IMR-90 (cell line): ENCODE data around the gene F10. TPM values are rescaled to one million over a fixed set of nuclear protein-coding genes. Genes with fewer than 3 reads are reported as not detected.

Experiments used
- ATAC-seq: fragments of 200-7000 bp; cut with Tn5 transposase; 2 replicates; pipeline ENCODE4 v1.9.1; 2020; ENCODE audit warnings: low read depth, mild to moderate bottlenecking, moderate library complexity
- BruUV-seq: library from RNA; stranded (reverse); fragments of 400-500 nt; replicated peaks from 2 replicates; lab custom pipeline; 2021; lab: Mats Ljungman, UMichigan
- CTCF ChIA-PET: fragments of 300-600 bp; formaldehyde crosslinking; extraction: SDS; loops from one replicate; lab custom pipeline; 2021; ENCODE audit warnings: antibody characterized with exemption; lab: Yijun Ruan, JAX
- POLR2A ChIA-PET: fragments of 300-600 bp; sonication (Branson Sonifier 250); formaldehyde crosslinking; loops from one replicate; lab custom pipeline; 2022; ENCODE audit warnings: antibody characterized with exemption; ENCODE audit not compliant: unreplicated experiment; lab: Charles Lee
- DNase-seq: peaks from one replicate; pipeline ENCODE4 v3.0.0; 2013
- H2AFZ ChIP-seq: replicated peaks from 2 replicates; pipeline ENCODE3; 2013; ENCODE audit warnings: low read length, mild to moderate bottlenecking; ENCODE audit not compliant: poor library complexity
- H2AK5ac ChIP-seq: 2 replicates; pipeline ENCODE4 v1.6.1; 2013; ENCODE audit warnings: low read depth, low read length, inconsistent platforms
- H2AK9ac ChIP-seq: replicated peaks from 2 replicates; pipeline ENCODE3; 2013; ENCODE audit warnings: mild to moderate bottlenecking, low read depth, low read length, moderate library complexity; ENCODE audit not compliant: poor library complexity
- H2BK120ac ChIP-seq: 2 replicates; pipeline ENCODE4 v1.6.1; 2013; ENCODE audit warnings: low read depth, low read length, inconsistent platforms
- H2BK15ac ChIP-seq: 3 replicates; pipeline ENCODE4 v1.6.1; 2013; ENCODE audit warnings: low read depth, low read length, inconsistent platforms
- H2BK20ac ChIP-seq: 2 replicates; pipeline ENCODE4 v1.6.1; 2013; ENCODE audit warnings: low read depth, mild to moderate bottlenecking, inconsistent platforms, low read length, moderate library complexity
- H2BK5ac ChIP-seq: 2 replicates; pipeline ENCODE4 v1.6.1; 2013; ENCODE audit warnings: mild to moderate bottlenecking, low read depth, low read length, inconsistent platforms; ENCODE audit not compliant: poor library complexity, severe bottlenecking
- H3K14ac ChIP-seq: replicated peaks from 2 replicates; pipeline ENCODE4 v1.6.1; 2013; ENCODE audit warnings: low read depth, low read length, inconsistent platforms
- H3K18ac ChIP-seq: 2 replicates; pipeline ENCODE4 v1.6.1; 2013; ENCODE audit warnings: low read depth, low read length, control low read depth
- H3K23ac ChIP-seq: 2 replicates; pipeline ENCODE4 v1.6.1; 2013; ENCODE audit warnings: low read depth, low read length, inconsistent platforms
- H3K27ac ChIP-seq: 2 replicates; pipeline ENCODE4 v1.5.1; 2013; ENCODE audit warnings: mild to moderate bottlenecking, control low read depth, low read length; ENCODE audit not compliant: insufficient read depth
- H3K27me3 ChIP-seq: 2 replicates; pipeline ENCODE4 v1.6.1; 2013; ENCODE audit warnings: low read length; ENCODE audit not compliant: control insufficient read depth, insufficient read depth
- H3K36me3 ChIP-seq: 2 replicates; pipeline ENCODE4 v1.6.1; 2013; ENCODE audit warnings: low read length, mixed read lengths; ENCODE audit not compliant: control insufficient read depth, insufficient read depth
- H3K4ac ChIP-seq: 2 replicates; pipeline ENCODE4 v1.6.1; 2013; ENCODE audit warnings: low read depth, low read length, inconsistent platforms
- H3K4me1 ChIP-seq: 2 replicates; pipeline ENCODE4 v1.6.1; 2013; ENCODE audit warnings: low read length, mixed read lengths; ENCODE audit not compliant: control insufficient read depth, insufficient read depth
- H3K4me2 ChIP-seq: 2 replicates; pipeline ENCODE4 v1.6.1; 2013; ENCODE audit warnings: low read depth, mild to moderate bottlenecking, control low read depth, low read length, moderate library complexity
- H3K4me3 ChIP-seq: 2 replicates; pipeline ENCODE4 v1.5.1; 2013; ENCODE audit warnings: low read depth, mild to moderate bottlenecking, control low read depth, low read length, moderate library complexity; ENCODE audit not compliant: insufficient read depth
- H3K56ac ChIP-seq: 2 replicates; pipeline ENCODE4 v1.6.1; 2013; ENCODE audit warnings: low read length, inconsistent platforms; ENCODE audit not compliant: insufficient read depth; ENCODE audit errors: extremely low read depth
- H3K79me1 ChIP-seq, 2 experiments: 2 replicates each; pipeline ENCODE4 v1.6.1; 2013; ENCODE audit warnings: low read length in 2 of 2, inconsistent platforms in 1 of 2, low read depth in 1 of 2
- H3K9ac ChIP-seq: 2 replicates; pipeline ENCODE4 v1.6.1; 2013; ENCODE audit warnings: low read depth, low read length, control low read depth
- H3K9me1 ChIP-seq: 2 replicates; pipeline ENCODE4 v1.6.1; 2013; ENCODE audit warnings: low read length, inconsistent platforms; ENCODE audit not compliant: insufficient read depth
- H3K9me3 ChIP-seq: 2 replicates; pipeline ENCODE4 v1.6.1; 2013; ENCODE audit warnings: low read length; ENCODE audit not compliant: control insufficient read depth, insufficient read depth
- H4K20me1 ChIP-seq: 2 replicates; pipeline ENCODE4 v1.6.1; 2013; ENCODE audit warnings: low read length, inconsistent platforms; ENCODE audit not compliant: insufficient read depth
- H4K5ac ChIP-seq: 2 replicates; pipeline ENCODE4 v1.6.1; 2013; ENCODE audit warnings: mild to moderate bottlenecking, low read depth, low read length, control low read depth
- H4K8ac ChIP-seq, 2 experiments: 2 replicates each; pipeline ENCODE4 v1.6.1; 2013; ENCODE audit warnings: low read depth in 2 of 2, low read length in 2 of 2, control low read depth in 1 of 2, inconsistent platforms in 1 of 2
- H4K91ac ChIP-seq: 2 replicates; pipeline ENCODE4 v1.6.1; 2013; ENCODE audit warnings: low read depth, low read length, inconsistent platforms; ENCODE audit not compliant: insufficient read depth
- BHLHE40 ChIP-seq: fragments of 150-350 bp; IDR thresholded peaks from 2 replicates; pipeline ENCODE4 v1.6.1; 2016; ENCODE audit warnings: mild to moderate bottlenecking, low read depth, low read length
- CEBPB ChIP-seq: IDR thresholded peaks from 2 replicates; pipeline ENCODE4 v1.6.1; 2012; ENCODE audit warnings: low read depth, low read length, improper control_type of control experiment
- CHD1 ChIP-seq: IDR thresholded peaks from 2 replicates; pipeline ENCODE4 v1.6.1; 2012; ENCODE audit warnings: low read depth, low read length, improper control_type of control experiment
- CTCF ChIP-seq: conservative IDR thresholded peaks from 2 replicates; pipeline ENCODE4 v1.5.1; 2012; ENCODE audit warnings: mild to moderate bottlenecking, low read depth, low read length, improper control_type of control experiment
- ELK1 ChIP-seq: fragments of 150-350 bp; IDR thresholded peaks from 2 replicates; pipeline ENCODE4 v1.6.1; 2016; ENCODE audit warnings: low read depth, mild to moderate bottlenecking, low read length, moderate library complexity, borderline replicate concordance
- FOS ChIP-seq: fragments of 150-350 bp; IDR thresholded peaks from 2 replicates; pipeline ENCODE4 v1.6.1; 2016; ENCODE audit warnings: low read depth, low read length
- MAFK ChIP-seq: IDR thresholded peaks from 2 replicates; pipeline ENCODE4 v1.6.1; 2012; ENCODE audit warnings: low read depth, low read length, improper control_type of control experiment
- MAZ ChIP-seq: IDR thresholded peaks from 2 replicates; pipeline ENCODE4 v1.6.1; 2012; ENCODE audit warnings: low read depth, mild to moderate bottlenecking, low read length, improper control_type of control experiment, moderate library complexity, borderline replicate concordance
- MXI1 ChIP-seq: IDR thresholded peaks from 2 replicates; pipeline ENCODE4 v1.6.1; 2012; ENCODE audit warnings: low read depth, mild to moderate bottlenecking, low read length, moderate library complexity, borderline replicate concordance
- NFE2L2 ChIP-seq: fragments of 150-350 bp; IDR thresholded peaks from 2 replicates; pipeline ENCODE4 v1.6.1; 2016; ENCODE audit warnings: low read depth, mild to moderate bottlenecking, low read length
- POLR2A ChIP-seq: IDR thresholded peaks from 2 replicates; pipeline ENCODE4 v1.6.1; 2012; ENCODE audit warnings: mild to moderate bottlenecking, low read depth, low read length
- RAD21 ChIP-seq: IDR thresholded peaks from 2 replicates; pipeline ENCODE4 v1.6.1; 2012; ENCODE audit warnings: low read length, improper control_type of control experiment
- RCOR1 ChIP-seq: IDR thresholded peaks from 2 replicates; pipeline ENCODE4 v1.6.1; 2012; ENCODE audit warnings: mild to moderate bottlenecking, low read length, improper control_type of control experiment; ENCODE audit not compliant: insufficient replicate concordance
- RFX5 ChIP-seq: IDR thresholded peaks from 2 replicates; pipeline ENCODE4 v1.8.0; 2012; ENCODE audit warnings: low read depth, mild to moderate bottlenecking, low read length, moderate library complexity
- SMC3 ChIP-seq: fragments of 150-350 bp; IDR thresholded peaks from 2 replicates; pipeline ENCODE4 v1.6.1; 2016; ENCODE audit warnings: low read depth, mild to moderate bottlenecking, antibody characterized with exemption, low read length, moderate library complexity
- USF2 ChIP-seq: fragments of 150-350 bp; IDR thresholded peaks from 2 replicates; pipeline ENCODE4 v1.6.1; 2017; ENCODE audit warnings: mild to moderate bottlenecking, antibody characterized with exemption, low read length, low read depth
- WGBS, 2 experiments: methylation state at CpG; one replicate each; pipeline versions ENCODE4 v1.1.5 to v1.1.7; 2013; ENCODE audit warnings: missing lambda C conversion rate in 2 of 2; ENCODE audit not compliant: insufficient read length in 1 of 2; ENCODE audit errors: extremely low coverage in 2 of 2; 5-methylcytosine and 5-hydroxymethylcytosine counted together
- dilution Hi-C: fragments of 300-500 bp; cut with HindIII; formaldehyde crosslinking; loops from one replicate; pipeline ENCODE4 v1.14.3; 2018; ENCODE audit warnings: low sequenced_read_pairs; ENCODE audit not compliant: unreplicated experiment
- in situ Hi-C: fragments of 300-500 bp; cut with MboI; formaldehyde crosslinking; loops from 3 replicates; pipeline ENCODE4 v1.14.3; 2019; ENCODE audit warnings: low sequenced_read_pairs, inconsistent platforms, mixed read lengths
- intact Hi-C: fragments of 100-400 bp; cut with micrococcal nuclease; formaldehyde crosslinking; loops from 2 replicates; pipeline ENCODE4 v1.10.0; 2022
- polyA plus RNA-seq, 3 experiments: library from polyadenylated mRNA; depleted of rRNA; stranded (reverse); fragments of >200 nt; gene quantifications; 2 replicates each; pipeline ENCODE4 v1.2.3, GENCODE V29; 2012; ENCODE audit warnings: low replicate concordance in 1 of 3
- total RNA-seq: library from RNA; depleted of rRNA; stranded (reverse); fragments of >200 nt; gene quantifications from 2 replicates; pipeline ENCODE4 v1.2.3, GENCODE V29; 2012

Gene F10
- total and polyA plus RNA-seq, 2 of the 4 experiments (the other 2 are of a cell fraction), result 9.1 to 19.5 TPM

GRCh38 chr13:113196970-113197737 is 74.6 kb downstream of the F10 start:
- no TSS peak for BruUV-seq
- Histone ChIP-seq H4K5ac (no peak overlapping the region), H2BK120ac (no peak overlapping the region), H3K4me3 (no peak overlapping the region), H4K20me1 (peaks cover 6% of the 10 kb centered on the region; the same call in 1 of the 2 replicates), H3K14ac (no peak overlapping the region), H3K56ac (no peak overlapping the region), H2AK9ac (no peak overlapping the region), H3K27me3 (no peaks in the 10 kb centered on the region), H3K4me2 (no peak overlapping the region), H2AK5ac (no peak overlapping the region), H3K18ac (no peak overlapping the region), H3K9me1 (peaks cover 21% of the 10 kb centered on the region), H4K8ac (no peak overlapping the region), H3K9me3 (no peaks in the 10 kb centered on the region), H3K36me3 (peaks cover 36% of the 10 kb centered on the region), H2BK5ac (no peak overlapping the region), H3K27ac (no peak overlapping the region), H3K23ac (no peak overlapping the region), H4K91ac (no peak overlapping the region), H3K4ac (no peak overlapping the region), H3K4me1 (peaks cover 25% of the 10 kb centered on the region), H3K79me1 (peaks cover 35 to 63% of the 10 kb centered on the region in 2 experiments), H2AFZ (no peak overlapping the region), H2BK15ac (no peak overlapping the region), H2BK20ac (no peak overlapping the region), H3K9ac (no peak overlapping the region)
- WGBS, 2 experiments, result 93% methylated on average over 5 of the region's 9 CpGs; no CpG with 5 or more reads in 1 of the 2 experiments
- TF ChIP-seq CHD1 (no peak), MAFK (no peak), BHLHE40 (no peak), MXI1 (no peak), NFE2L2 (no peak), ELK1 (no peak), MAZ (no peak), CTCF (no peak), CEBPB (no peak), SMC3 (no peak), RCOR1 (no peak), FOS (no peak), RAD21 (no peak), USF2 (no peak), RFX5 (no peak), POLR2A (no peak)
- no peak for ATAC-seq
- ChIA-PET CTCF (no interaction called here), POLR2A (no interaction called here)
- no peak for DNase-seq
- in situ Hi-C loops (no loop called here), dilution Hi-C loops (no loop called here), intact Hi-C loops (no loop called here)
